Left ventricle myocardium superior (tissue), 1 donor: ENCODE data around the gene EGF. TPM values are rescaled to one million over a fixed set of nuclear protein-coding genes. Genes with fewer than 3 reads are reported as not detected.
"Not testable (repeated sequence)": the region's sequence is repeated elsewhere in the genome, so short reads cannot be mapped to it uniquely, and the experiment has no call there.

Source experiments
- ATAC-seq: fragments of 200-7000 bp; cut with Tn5 transposase; one replicate; pipeline ENCODE4 v1.9.1; 2020; ENCODE audit warnings: mild to moderate bottlenecking, moderate library complexity
- DNase-seq: peaks from one replicate; pipeline ENCODE4 v3.0.0-alpha.2; 2020
- intact Hi-C: fragments of 100-400 bp; cut with micrococcal nuclease; formaldehyde crosslinking; loops from one replicate; pipeline ENCODE4 v1.11.0; 2022
- long read RNA-seq: library from polyadenylated mRNA; unstranded; transcript quantifications from one replicate; pipeline ENCODE4 v2.0.0, GENCODE V29; 2021
- total RNA-seq: library from RNA; stranded (reverse); fragmentation: NEBNext Ultra II Directional; extraction: Animal tissue kit (Norgen Biotek cat#: 25700); gene quantifications from one replicate; pipeline ENCODE4 v1.2.1, GENCODE V29; 2021
- donor health status: DM: no; HTN: yes; CAD: no; lungs with severe emphysema.

EGF gene
- total RNA-seq: 12.3 TPM
- long read RNA-seq, partial matches to known transcripts: 3 of 4 reads
- long read RNA-seq, other reads (novel, unspliced or antisense): 1 of 4 reads

GRCh38 chr4:109912706-109913595 is at the start of gene EGF:
Gene EGF, plus strand, starts transcription at chr4:109912883. Its CDS starts 453 bp downstream, at chr4:109913336.
- intact Hi-C loops: no loop called here
- DNase-seq (peak; percentile 30), ATAC-seq (peak; percentile 93)

DNA sequence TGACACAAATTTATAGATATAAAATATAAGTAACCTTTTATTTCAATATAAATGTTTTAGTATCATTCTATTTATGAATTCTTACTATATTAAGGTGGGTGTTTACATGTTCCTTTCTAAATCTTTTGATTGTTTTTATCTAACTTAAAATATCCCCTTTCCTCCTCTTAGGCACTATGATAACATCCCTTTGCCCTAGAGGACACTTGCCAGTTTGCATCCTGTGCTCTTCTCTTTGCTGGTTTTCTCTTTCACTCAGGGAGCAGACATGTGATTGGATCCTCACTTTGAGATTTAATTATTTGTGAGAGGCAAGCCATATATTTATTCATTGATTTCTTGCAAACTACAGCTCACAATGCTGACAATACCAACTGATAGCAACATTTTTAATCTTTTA is 48.5 kb upstream of the EGF start:
- intact Hi-C loops: no loop called here
- no peak for ATAC-seq
- no peak for DNase-seq

DNA sequence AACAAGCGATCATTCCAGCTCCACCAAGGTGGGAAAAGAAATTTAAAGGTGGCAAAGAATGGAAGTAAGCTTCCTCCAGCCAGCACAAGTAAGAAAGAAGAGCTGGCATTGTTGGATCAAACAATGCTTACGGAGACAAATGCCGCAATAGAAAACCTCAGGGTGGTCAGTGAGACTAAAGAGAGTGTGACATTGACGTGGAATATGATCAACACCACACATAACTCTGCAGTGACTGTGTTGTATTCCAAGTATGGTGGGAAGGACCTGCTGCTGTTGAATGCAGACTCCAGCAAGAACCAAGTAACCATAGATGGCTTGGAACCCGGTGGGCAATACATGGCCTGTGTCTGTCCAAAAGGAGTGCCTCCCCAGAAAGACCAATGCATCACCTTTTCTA is 42.6 kb upstream of the EGF start:
- no peak for DNase-seq
- no peak for ATAC-seq
- intact Hi-C loops: no loop called here

GRCh38 chr4:109872065-109872464 is 40.6 kb upstream of the EGF start:
- intact Hi-C loops: no loop called here
- no peak for ATAC-seq
- DNase-seq: no peak

DNA sequence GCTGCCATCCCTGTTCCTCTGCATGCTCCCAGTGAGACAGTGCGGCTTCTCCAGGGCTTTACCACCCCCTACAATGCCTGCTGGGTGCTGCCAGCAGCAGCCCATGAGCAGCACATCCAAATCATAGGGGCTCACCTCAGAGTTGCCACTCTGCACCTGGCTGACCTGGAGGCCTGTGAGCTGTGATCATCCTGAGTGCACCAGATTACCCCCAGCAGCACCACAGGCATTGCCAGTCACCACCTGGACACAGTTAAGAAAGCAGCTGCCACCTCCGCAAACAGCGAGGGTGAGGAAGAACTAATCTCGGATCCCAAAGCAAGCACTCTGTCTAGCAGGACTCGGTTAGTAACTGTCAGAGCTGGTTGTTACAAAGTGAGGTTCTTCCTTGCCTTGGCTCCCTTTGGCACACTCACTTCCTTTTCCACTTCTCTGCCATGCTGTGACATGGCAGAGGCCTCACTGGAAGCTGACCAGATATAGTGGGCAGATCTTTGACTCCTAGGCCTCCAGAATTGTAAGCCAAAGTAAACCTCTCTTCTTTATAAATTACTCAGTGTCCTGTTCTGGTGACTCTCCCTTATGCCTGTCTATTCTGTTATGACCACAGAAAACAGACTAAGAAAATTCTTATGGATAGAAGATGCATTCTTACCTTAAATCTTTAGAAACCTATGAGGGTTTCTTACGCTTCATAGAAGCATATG is 39.6 kb upstream of the EGF start:
- intact Hi-C loops: no loop called here
- no peak for DNase-seq
- no peak for ATAC-seq

DNA sequence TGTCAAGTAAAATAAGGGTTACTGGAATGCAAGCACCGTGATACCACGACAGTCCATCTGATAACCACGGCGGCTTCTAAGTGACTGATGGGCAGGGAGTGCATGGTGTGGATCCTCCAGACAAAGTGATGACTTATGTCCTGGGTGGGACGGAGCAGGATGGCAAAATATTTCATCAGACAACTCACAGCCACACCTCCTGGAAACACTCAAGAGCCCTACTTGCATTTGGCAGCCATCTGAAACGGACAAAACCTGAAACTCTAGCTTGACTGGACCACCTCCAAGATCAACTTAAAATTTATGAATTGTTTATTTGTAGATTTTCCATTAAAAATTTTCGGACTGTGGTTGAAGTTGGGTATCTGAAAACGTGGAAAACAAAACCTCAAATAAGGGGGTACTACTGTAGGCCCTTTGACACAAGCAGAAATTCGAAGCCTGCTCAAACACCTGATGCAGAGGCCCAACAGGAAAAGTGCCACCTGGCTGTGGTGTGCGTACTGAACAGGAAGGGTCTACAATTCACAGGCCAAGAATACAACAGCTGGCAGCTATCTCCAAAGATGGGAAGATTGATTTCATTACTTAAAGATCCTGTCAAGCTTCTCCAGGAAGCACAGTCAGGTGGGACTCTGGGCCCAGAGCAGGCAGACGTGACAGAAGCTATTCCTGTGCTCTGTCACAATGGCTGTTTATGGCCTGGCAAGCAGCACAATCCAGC is 38.7 kb upstream of the EGF start:
- no peak for ATAC-seq
- DNase-seq: no peak
- intact Hi-C loops: no loop called here

- DNase-seq (no peak), ATAC-seq (no peak)
- intact Hi-C loops: no loop called here
Measured at GRCh38 chr4:109875106-109875505, 37.6 kb upstream of the EGF start.

DNA sequence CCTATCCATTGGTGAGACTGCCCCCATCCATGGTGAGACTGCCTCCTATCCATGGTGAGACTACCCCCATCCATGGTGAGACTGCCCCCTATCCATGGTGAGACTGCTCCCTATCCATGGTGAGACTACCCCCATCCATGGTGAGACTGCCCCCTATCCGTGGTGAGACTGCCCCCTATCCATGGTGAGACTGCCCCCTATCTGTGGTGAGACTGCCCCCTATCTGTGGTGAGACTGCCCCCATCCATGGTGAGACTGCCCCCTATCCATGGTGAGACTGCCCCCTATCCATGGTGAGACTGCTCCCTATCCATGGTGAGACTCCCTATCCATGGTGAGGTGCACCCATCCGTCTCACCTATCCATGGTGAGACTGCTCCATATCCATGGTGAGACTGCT is 37.1 kb upstream of the EGF start:
- intact Hi-C loops, ATAC-seq, DNase-seq: not testable (repeated sequence)

DNA sequence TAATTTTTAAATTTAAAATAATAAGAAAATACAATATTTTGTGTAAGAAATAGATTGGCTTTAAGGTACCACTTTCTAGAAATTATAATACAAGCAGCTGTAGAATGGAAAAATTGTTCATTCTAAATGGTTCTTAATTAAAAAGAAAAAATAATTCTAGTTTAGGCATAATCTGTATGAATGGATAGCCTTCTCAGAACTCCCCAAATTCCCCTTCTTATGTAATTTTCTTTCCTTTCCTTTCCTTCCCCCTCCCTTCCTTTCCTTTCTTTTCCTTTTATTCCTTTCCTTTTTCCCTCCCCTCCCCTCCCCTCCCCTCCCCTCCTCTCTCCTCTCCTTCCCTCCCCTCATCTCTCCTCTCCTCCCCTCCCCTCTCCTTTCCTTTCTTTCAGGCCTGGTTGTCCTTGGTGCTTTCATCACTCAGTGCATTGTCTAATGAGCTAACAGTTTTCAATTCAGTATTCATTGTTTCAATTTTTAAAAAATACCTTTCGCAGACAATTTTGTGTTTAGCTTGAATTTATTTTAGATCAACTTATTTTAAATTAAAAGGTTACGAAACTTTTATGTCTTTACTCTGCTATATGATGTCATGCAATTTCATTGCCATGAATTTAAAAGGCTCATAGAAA is 35.9 kb upstream of the EGF start:
- ATAC-seq (no peak), DNase-seq (no peak)
- intact Hi-C loops: no loop called here

DNA sequence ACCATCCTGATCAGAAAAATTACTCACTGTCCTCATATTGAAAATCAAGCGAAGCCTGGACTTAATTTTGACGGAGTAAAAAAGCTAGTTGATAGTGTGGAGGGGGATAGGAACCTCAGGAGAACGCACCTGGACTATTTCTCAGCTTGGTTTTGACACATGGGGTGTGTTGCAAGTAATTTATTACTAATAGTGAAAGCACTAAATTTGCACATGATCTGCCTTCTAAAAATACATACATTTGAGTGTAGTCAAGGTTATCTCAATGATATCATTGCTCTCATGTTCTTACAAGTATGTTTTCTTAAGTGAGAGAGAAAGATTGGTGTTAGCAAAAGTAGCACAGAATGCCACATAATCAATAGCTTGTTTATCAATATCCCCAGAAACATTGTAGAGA is 35.3 kb upstream of the EGF start:
- no peak for DNase-seq
- intact Hi-C loops: no loop called here
- no peak for ATAC-seq

DNA sequence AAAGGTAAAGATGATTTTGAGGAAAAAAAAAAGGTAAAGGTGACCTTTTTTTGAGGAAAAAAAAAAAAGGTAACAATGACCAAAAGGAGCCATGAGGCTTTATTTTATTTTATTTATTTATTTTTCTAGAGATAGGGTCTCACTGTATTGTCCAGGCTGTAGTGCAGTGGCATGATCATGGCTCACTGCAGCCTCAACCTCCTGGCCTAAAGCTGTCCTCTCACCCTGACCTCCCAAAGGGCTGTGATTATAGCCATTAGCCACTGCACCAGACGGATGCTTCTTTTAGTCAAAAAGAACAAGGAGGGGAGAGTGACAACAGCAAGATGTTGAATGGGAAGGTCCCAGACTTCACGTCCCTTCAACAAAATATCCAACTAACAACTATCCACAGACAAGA is 34.3 kb upstream of the EGF start:
- no peak for ATAC-seq
- intact Hi-C loops: no loop called here
- DNase-seq: no peak

DNA sequence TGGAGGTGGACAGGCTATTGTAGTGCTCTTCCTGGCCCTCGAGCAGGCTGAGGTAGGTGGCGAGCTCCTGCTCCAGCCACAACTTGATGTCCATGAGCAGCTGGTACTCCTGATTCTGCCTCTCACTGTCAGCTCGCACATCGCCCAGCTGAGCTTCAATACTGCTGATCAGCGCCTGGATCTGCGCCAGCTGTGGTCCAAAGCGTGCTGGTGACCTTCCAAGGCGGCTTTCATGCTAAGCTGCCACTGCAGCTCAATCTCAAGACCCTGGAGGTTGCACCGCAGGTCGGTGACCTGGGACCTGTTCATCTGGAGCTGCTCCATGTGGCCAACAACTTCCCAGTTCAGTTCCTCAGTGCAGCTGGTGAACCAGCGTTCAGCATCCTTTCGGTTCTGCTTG is 33.6 kb upstream of the EGF start:
- intact Hi-C loops: no loop called here
- no peak for ATAC-seq

GRCh38 chr4:109879636-109880314 is 32.9 kb upstream of the EGF start:
- intact Hi-C loops: no loop called here
- ATAC-seq (no peak), DNase-seq (no peak)

More for the DNA sequence above, 33.6 kb upstream of the EGF start:
- DNase-seq: peak; percentile 29

DNA sequence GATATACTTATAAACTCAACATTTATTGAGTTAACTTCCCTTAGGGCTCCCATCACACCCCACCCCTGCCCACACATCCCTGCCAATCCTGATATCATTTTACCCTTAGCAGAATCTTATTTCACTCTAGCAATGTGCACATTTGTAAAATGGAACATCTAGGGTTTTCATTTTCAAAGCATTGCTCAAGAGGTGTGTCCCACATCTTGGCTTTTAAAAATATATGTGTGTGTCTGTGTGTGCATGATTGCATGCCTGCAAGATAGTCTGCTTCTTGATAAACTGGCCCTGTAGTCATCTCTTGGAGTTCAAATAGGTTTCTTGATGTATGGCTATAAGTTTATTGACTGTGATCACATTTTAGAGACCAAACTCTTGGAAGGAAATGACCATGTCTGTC is 26.4 kb upstream of the EGF start:
- ATAC-seq (no peak), DNase-seq (no peak)
- intact Hi-C loops: no loop called here

DNA sequence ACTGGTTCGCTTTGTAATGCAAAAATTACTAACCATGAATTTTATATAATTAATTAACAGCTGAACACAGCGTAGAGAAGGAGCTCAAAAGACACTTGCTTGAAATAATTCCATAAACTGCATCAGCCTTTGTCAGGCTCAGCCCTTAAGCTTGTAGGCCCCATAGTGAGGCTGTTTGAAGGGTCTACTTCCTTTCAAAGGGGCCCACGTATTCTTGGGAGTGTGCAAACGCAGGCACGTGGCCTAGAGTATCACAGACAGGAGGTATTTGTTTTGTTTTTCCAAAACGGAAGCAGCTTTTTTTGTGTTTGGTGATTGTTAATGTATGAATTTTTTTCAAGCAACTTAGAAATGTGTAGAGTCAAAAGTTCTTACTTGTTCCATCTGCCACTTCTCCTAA is 25.6 kb upstream of the EGF start:
- ATAC-seq (no peak), DNase-seq (no peak)
- intact Hi-C loops: no loop called here

DNA sequence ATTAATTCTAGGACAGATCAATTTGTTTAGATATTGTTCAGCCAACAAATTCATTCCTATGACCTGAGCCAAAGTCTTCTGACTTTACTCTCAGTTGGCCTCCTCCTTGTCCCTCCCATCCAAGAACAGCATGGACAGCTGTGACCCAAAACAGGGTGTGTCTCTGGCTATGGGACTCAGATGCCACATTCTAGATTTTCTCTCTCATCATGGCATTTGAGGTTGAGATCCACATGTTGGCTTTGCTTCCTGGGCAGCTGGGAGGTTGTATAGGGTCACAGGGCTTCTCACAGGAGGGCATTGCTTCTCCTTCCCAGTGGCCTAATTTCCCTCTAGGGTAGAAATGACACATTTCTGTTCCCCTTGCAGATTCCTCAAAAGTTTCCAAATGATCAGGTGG is 22.6 kb upstream of the EGF start:
- ATAC-seq (no peak), DNase-seq (no peak)
- intact Hi-C loops: no loop called here

DNA sequence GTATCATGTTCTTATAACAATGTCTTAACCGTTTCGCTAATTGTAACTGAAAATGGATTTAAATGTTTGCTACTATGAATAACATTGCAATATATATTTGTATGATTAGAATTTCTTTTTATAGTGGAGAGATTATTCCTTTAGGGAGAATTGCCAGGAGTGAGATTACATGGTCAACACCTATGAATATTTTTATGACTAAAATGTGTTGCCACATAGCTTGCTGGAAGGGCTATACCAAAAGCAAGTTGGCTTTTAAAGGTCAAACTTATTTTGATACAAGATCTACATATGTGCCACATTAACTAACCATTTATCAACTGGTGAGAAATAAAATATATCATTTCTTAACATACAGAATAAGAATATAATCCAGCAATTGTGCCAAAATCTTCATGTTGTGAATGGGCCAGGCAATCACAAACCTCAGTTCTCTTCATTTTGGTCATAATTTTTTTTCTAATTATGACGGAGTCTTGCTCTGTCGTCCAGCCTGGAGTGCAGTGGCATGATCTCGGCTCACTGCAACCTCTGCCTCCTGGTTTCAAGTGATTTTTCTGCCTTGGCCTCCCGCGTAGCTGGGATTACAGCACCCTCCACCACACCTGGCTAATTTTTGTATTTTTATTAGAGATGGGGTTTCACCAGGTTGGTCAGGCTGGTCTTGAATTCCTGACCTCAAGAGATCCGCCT is 10.0 kb upstream of the EGF start:
- no peak for DNase-seq
- no peak for ATAC-seq
- intact Hi-C loops: no loop called here

DNA sequence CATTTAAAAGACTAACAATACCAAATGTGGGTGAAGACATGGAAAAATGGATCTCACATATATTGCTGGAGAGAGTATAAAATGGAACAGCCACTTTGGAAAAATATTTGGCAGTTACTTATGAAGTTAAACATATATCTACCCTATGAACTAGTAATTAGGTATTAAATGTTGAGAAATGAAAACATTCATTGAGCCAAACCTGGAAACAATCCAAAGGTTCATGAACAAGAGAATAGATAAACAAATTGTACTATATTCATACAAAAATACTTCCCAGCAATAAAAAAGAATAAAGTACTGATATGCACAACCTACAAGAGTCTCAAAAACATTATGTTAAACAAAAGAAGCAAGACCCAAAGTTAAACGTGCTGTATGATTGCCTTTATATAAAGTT is 4.0 kb upstream of the EGF start:
- no peak for DNase-seq
- intact Hi-C loops: no loop called here
- no peak for ATAC-seq
